NB4 (cell line): ENCODE results near the gene SPACDR.

ENCODE experiments used
- CTCF ChIP-seq: IDR thresholded peaks from one replicate; pipeline ENCODE4 v1.5.1; 2012; ENCODE audit warnings: low read depth, low read length
- POLR2A ChIP-seq: IDR thresholded peaks from 2 replicates; pipeline ENCODE4 v1.6.1; 2011; ENCODE audit warnings: mild to moderate bottlenecking; ENCODE audit not compliant: insufficient read length; ENCODE audit errors: extremely low read depth

- TF ChIP-seq CTCF, result no peak
- TF ChIP-seq POLR2A, result no peak
Measured at GRCh38 chr7:100415448-100415847, 48.6 kb downstream of the SPACDR start.
